ENCODE data around the gene ST7. TPM values are rescaled to one million over a fixed set of nuclear protein-coding genes. Genes with fewer than 3 reads are reported as not detected.

The ST7 gene
- total and polyA plus RNA-seq, 2 of the 8 experiments (the other 6 are each of a cell fraction or from before 2014, with no cell fraction given) = 16.3 to 18.0 TPM

DNA sequence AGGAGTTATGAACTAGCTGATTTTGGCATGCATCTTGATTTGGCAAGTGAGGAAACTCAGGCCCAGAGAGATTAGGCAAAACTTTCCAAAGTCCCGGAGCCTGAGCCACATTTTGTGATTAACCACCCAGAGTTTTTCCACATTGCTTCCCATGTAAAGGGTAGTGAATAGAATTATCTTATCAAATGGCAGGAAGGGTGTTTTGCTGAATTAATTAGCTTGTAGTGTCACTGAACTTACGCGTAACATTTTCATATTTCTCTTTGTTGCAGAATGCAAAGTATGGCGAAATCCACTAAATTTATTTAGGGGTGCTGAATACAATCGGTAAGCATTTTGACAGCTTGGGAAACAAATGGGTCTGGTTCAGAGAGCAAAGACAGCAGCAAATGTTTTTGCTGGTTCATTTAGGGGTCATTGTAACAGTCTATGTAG, 176.2 kb downstream of the ST7 start:
- H3K23me2 ChIP-seq (ENCODE audit: low read depth, low read length) = no peaks in the 10 kb centered on the region
- H4K8ac ChIP-seq (ENCODE audit: extremely low read depth, insufficient read depth, low read length) = no peak overlapping the region
- H2BK5ac ChIP-seq (ENCODE audit: low read depth, low read length) = no peak overlapping the region
- no peak overlapping the region for H4K5ac ChIP-seq (ENCODE audit: insufficient read length, low read depth, low read length)
- H3K4me2 ChIP-seq (ENCODE audit: insufficient read depth in 1 of 2, low read depth in 2 of 2, low read length in 2 of 2) = no peak overlapping the region
- no peak overlapping the region for H2BK120ac ChIP-seq (replicated peaks; ENCODE audit: low read depth, low read length)
- H3K23ac ChIP-seq (ENCODE audit: insufficient read length) = no peak overlapping the region
- peaks cover 0 to 5% (median 3%) of the 10 kb centered on the region in 4 experiments; a peak in 4 of 7 replicates for H3K4me1 ChIP-seq (replicated peaks in 1 of 4; ENCODE audit: control insufficient read depth in 3 of 4, insufficient read depth in 4 of 4, low read length in 3 of 4)
- no peaks in the 10 kb centered on the region for H3K27me3 ChIP-seq (replicated peaks in 1 of 4; ENCODE audit: control insufficient read depth in 3 of 4, extremely low read depth in 1 of 4, insufficient read depth in 3 of 4, low read length in 3 of 4)
- no peak overlapping the region for H3K18ac ChIP-seq (ENCODE audit: extremely low read depth, low read length)
- no peak overlapping the region for H3K27ac ChIP-seq (ENCODE audit: low read depth, low read length)
- H4K91ac ChIP-seq (replicated peaks; ENCODE audit: insufficient read length, low read length) = no peak overlapping the region
- H3K79me2 ChIP-seq (ENCODE audit: control insufficient read depth in 1 of 2, insufficient read depth in 2 of 2, low read length in 2 of 2) = no peaks in the 10 kb centered on the region
- WGBS, 2 experiments (ENCODE audit: extremely low coverage in 1 of 2, insufficient coverage in 1 of 2, insufficient read length in 1 of 2, insufficient replicate concordance in 2 of 2, low coverage in 1 of 2, low lambda C conversion rate in 2 of 2, missing lambda C conversion rate in 1 of 2) = 90% methylated on average over 5 of the region's 5 CpGs; no CpG with 5 or more reads in 1 of the 2 experiments
- no peaks in the 10 kb centered on the region for H3K79me1 ChIP-seq (ENCODE audit: low read depth, low read length)
- no peak overlapping the region for H2BK12ac ChIP-seq (ENCODE audit: low read depth, low read length)
- H3K9me3 ChIP-seq (ENCODE audit: insufficient read depth in 2 of 2, low read depth in 1 of 2, low read length in 1 of 2) = no peaks in the 10 kb centered on the region
- no peaks in the 10 kb centered on the region; a peak in 1 of 8 replicates for H3K36me3 ChIP-seq (ENCODE audit: control insufficient read depth in 2 of 4, insufficient read depth in 4 of 4, low read length in 3 of 4)
- ChIA-PET CTCF (ENCODE audit: partially characterized antibody) (interaction anchor here (0.6 to 1.0 kb wide), 4 partner anchors 19 to 205 kb away, joined by 3 to 4 read pairs (median 3); no protein-coding TSS in a partner anchor), POLR2A (ENCODE audit: partially characterized antibody) (no interaction called here)
- H4K20me1 ChIP-seq (replicated peaks in 1 of 2; ENCODE audit: control insufficient read depth in 1 of 2, insufficient read depth in 2 of 2, low read length in 2 of 2) = no peaks in the 10 kb centered on the region
- no peak overlapping the region for H2AK5ac ChIP-seq (ENCODE audit: low read depth, low read length)
- H3K4ac ChIP-seq (replicated peaks; ENCODE audit: insufficient read length, low read depth, low read length) = no peak overlapping the region
- no peak overlapping the region for H3K4me3 ChIP-seq (ENCODE audit: extremely low read depth in 1 of 4, insufficient read depth in 2 of 4, low read depth in 3 of 4, low read length in 4 of 4)
- TF ChIP-seq TCF12 (IDR thresholded peaks at IDR 0.05; ENCODE audit: low read depth, low read length) (no peak), NANOG (IDR thresholded peaks at IDR 0.05; ENCODE audit: insufficient read depth, low read depth, low read length, poor library complexity, severe bottlenecking) (no peak), ATF3 (IDR thresholded peaks at IDR 0.05; ENCODE audit: insufficient read depth, low read depth, low read length) (no peak), YY1 (IDR thresholded peaks at IDR 0.05; ENCODE audit: low read depth, low read length) (no peak), RFX5 (IDR thresholded peaks at IDR 0.05; ENCODE audit: borderline replicate concordance, low read depth, low read length) (no peak), TAF7 (optimal IDR thresholded peaks at IDR 0.05; ENCODE audit: borderline replicate concordance, low read depth, low read length) (no peak), HDAC2 (IDR thresholded peaks at IDR 0.05; ENCODE audit: borderline replicate concordance in 1 of 2, low read depth in 2 of 2, low read length in 2 of 2) (no peak), ASH2L (IDR thresholded peaks at IDR 0.05; ENCODE audit: low read length) (no peak), BCL11A (IDR thresholded peaks at IDR 0.05; ENCODE audit: low read depth in 2 of 2, low read length in 2 of 2) (no peak), KDM1A (IDR thresholded peaks at IDR 0.05; ENCODE audit: borderline replicate concordance, low read length) (no peak), ATF2 (IDR thresholded peaks at IDR 0.05; ENCODE audit: low read length) (no peak), HDAC6 (IDR thresholded peaks at IDR 0.05; ENCODE audit: low read depth, low read length) (no peak)
- H3K56ac ChIP-seq (replicated peaks; ENCODE audit: insufficient read length, low read depth, low read length) = no peak overlapping the region
- H2BK15ac ChIP-seq (ENCODE audit: low read length) = no peak overlapping the region
- H2BK20ac ChIP-seq (ENCODE audit: low read length) = no peak overlapping the region
- H2AFZ ChIP-seq (ENCODE audit: low read length) = no peak overlapping the region
- no peak overlapping the region for H3K14ac ChIP-seq (ENCODE audit: insufficient read length)
- FAIRE-seq (no peak), DNase-seq (ENCODE audit: low read depth in 1 of 2, low spot score in 2 of 2) (no peak)
- no peak overlapping the region for H3K9ac ChIP-seq (replicated peaks in 1 of 4; ENCODE audit: extremely low read depth in 1 of 4, low read depth in 3 of 4, low read length in 3 of 4)

Data from H1 (cell line).